ENCODE results near the gene SNTG2. TPM values are rescaled to one million over a fixed set of nuclear protein-coding genes. Genes with fewer than 3 reads are reported as not detected.

SNTG2 gene
- total and polyA plus RNA-seq, 10 of the 15 experiments (the other 5 are each of a cell fraction or from before 2014, with no cell fraction given): not detected

- TF ChIP-seq ZNF274 (IDR thresholded peaks at IDR 0.05; ENCODE audit: insufficient read depth, insufficient read length) (no peak), IKZF2 (IDR thresholded peaks at IDR 0.05) (no peak), SP1 (IDR thresholded peaks at IDR 0.05; ENCODE audit: low read depth, low read length) (no peak), ZNF24 (IDR thresholded peaks at IDR 0.05) (no peak), ASH2L (IDR thresholded peaks at IDR 0.05; ENCODE audit: borderline replicate concordance, low read depth) (no peak), HCFC1 (IDR thresholded peaks at IDR 0.05; ENCODE audit: low read length) (no peak), NFYB (IDR thresholded peaks at IDR 0.05; ENCODE audit: insufficient read depth, low read depth, low read length) (no peak), CHD4 (IDR thresholded peaks at IDR 0.05) (no peak), RCOR1 (conservative IDR thresholded peaks at IDR 0.05; ENCODE audit: low read depth, low read length) (no peak)
These were observed 10.6 kb upstream of the SNTG2 start (continued) for GRCh38 chr2:939936-940601.

- Histone ChIP-seq H3K27ac (ENCODE audit: control insufficient read depth, insufficient read depth) (no peak overlapping the region), H3K4me2 (ENCODE audit: control insufficient read depth, insufficient read depth) (no peak overlapping the region), H3K4me1 (ENCODE audit: control insufficient read depth, insufficient read depth, low read length) (no peaks in the 10 kb centered on the region), H3K36me3 (ENCODE audit: control insufficient read depth in 2 of 2, insufficient read depth in 2 of 2, low read length in 1 of 2) (no peaks in the 10 kb centered on the region), H3K79me2 (ENCODE audit: control insufficient read depth, insufficient read depth, low read length) (no peaks in the 10 kb centered on the region), H3K4me3 (no peak overlapping the region), H2AFZ (ENCODE audit: control insufficient read depth, low read depth, low read length) (no peak overlapping the region), H3K9ac (ENCODE audit: control insufficient read depth, insufficient read depth, low read length) (no peak overlapping the region), H3K27me3 (replicated peaks in 1 of 2; ENCODE audit: control insufficient read depth in 2 of 2, insufficient read depth in 2 of 2, low read length in 1 of 2) (no peaks in the 10 kb centered on the region), H3K9me3 (replicated peaks; ENCODE audit: control insufficient read depth, insufficient read depth, low read length) (peaks cover 4% of the 10 kb centered on the region; the same call in 2 of the 3 replicates), H4K20me1 (ENCODE audit: control insufficient read depth, insufficient read depth) (no peaks in the 10 kb centered on the region)
- POLR2A ChIA-PET: no interaction called here
- intact Hi-C loops (cut with micrococcal nuclease; ENCODE audit: unreplicated experiment) (no loop called here), in situ Hi-C loops (cut with MboI) (no loop called here)
- TF ChIP-seq ZZZ3 (IDR thresholded peaks at IDR 0.05; ENCODE audit: control insufficient read depth, insufficient read length, low read depth) (no peak), HDGF (IDR thresholded peaks at IDR 0.05) (no peak), BCL3 (IDR thresholded peaks at IDR 0.05; ENCODE audit: borderline replicate concordance, insufficient read depth, low read depth, low read length, poor library complexity, severe bottlenecking) (no peak), YY1 (IDR thresholded peaks at IDR 0.05; ENCODE audit: low read depth, low read length) (no peak), PRDM15 (CRISPR knock-in tag; IDR thresholded peaks at IDR 0.05) (no peak), SMC3 (IDR thresholded peaks at IDR 0.05; ENCODE audit: borderline replicate concordance, low read length) (no peak)
- ATAC-seq (no peak), DNase-seq (ENCODE audit: low read depth, low spot score) (no peak), FAIRE-seq (no peak)
- RAD21 ChIA-PET (ENCODE audit: unreplicated experiment): no interaction called here
- WGBS (ENCODE audit: insufficient coverage, insufficient replicate concordance, low lambda C conversion rate, missing lambda C conversion rate): 42% methylated on average over 14 of the region's 14 CpGs
- CTCF ChIA-PET: no interaction called here
- BruUV-seq (replicated peaks): no TSS peak
- SMC1A ChIA-PET (ENCODE audit: uncharacterized antibody, unreplicated experiment): no interaction called here
These were observed 8.8 kb upstream of the SNTG2 start for GRCh38 chr2:941871-942270.
